HG02981 (cell line): Measurements from ENCODE around the gene GAB2.
"Not testable (repeated sequence)": the region's sequence is repeated elsewhere in the genome, so short reads cannot be mapped to it uniquely, and the experiment has no call there.

Experiments used
- ATAC-seq: cut with Tn5 transposase; IDR thresholded peaks from one replicate; pipeline ENCODE4 v1.9.1; 2021; ENCODE audit warnings: mild to moderate bottlenecking, moderate library complexity; ENCODE audit not compliant: unreplicated experiment

GAB2 gene

GRCh38 chr11:78224906-78225420 lies 192.7 kb downstream of the GAB2 start:
- no peak for ATAC-seq

- ATAC-seq = no peak
Observed at GRCh38 chr11:78224506-78224905, 193.1 kb downstream of the GAB2 start.

GRCh38 chr11:78223320-78223954 lies 194.2 kb downstream of the GAB2 start:
- peak; percentile 86 for ATAC-seq

GRCh38 chr11:78222726-78223125 lies 194.9 kb downstream of the GAB2 start:
- ATAC-seq = not testable (repeated sequence)

- no peak for ATAC-seq
Observed at GRCh38 chr11:78221396-78222315, 196.0 kb downstream of the GAB2 start.

GRCh38 chr11:78220218-78221157 lies 197.1 kb downstream of the GAB2 start:
- ATAC-seq = no peak

- ATAC-seq = no peak
Observed at GRCh38 chr11:78219493-78220217, 198.0 kb downstream of the GAB2 start.

GRCh38 chr11:78218707-78219492 lies 198.7 kb downstream of the GAB2 start:
- no peak for ATAC-seq

GRCh38 chr11:78217650-78218541 lies 199.7 kb downstream of the GAB2 start:
- no peak for ATAC-seq

GRCh38 chr11:78216571-78217287 lies 200.9 kb downstream of the GAB2 start:
- ATAC-seq = no peak

GRCh38 chr11:78216021-78216420 lies 201.6 kb downstream of the GAB2 start:
- ATAC-seq = no peak

GRCh38 chr11:78214331-78215194 lies 203.1 kb downstream of the GAB2 start:
- ATAC-seq = no peak

- ATAC-seq = no peak
Observed at GRCh38 chr11:78213526-78214330, 203.9 kb downstream of the GAB2 start.

- ATAC-seq = no peak
Observed at GRCh38 chr11:78212586-78213371, 204.8 kb downstream of the GAB2 start.

GRCh38 chr11:78211565-78211964 lies 206.1 kb downstream of the GAB2 start:
- ATAC-seq = no peak
